ENCODE results near the gene DIP2B. TPM values are rescaled to one million over a fixed set of nuclear protein-coding genes. Genes with fewer than 3 reads are reported as not detected.

Gene DIP2B
- polyA plus RNA-seq, 1 donor from 2014 or later, result 44.0 TPM

- Histone ChIP-seq H4K20me1 (ENCODE audit: insufficient read depth) (no peaks in the 10 kb centered on the region), H2AFZ (ENCODE audit: low read depth, low read length) (no peak overlapping the region), H3K4me3 (ENCODE audit: low read length) (no peak overlapping the region), H3K4me2 (ENCODE audit: low read length) (no peak overlapping the region), H3F3A (ENCODE audit: insufficient read depth, low read length, poor library complexity, severe bottlenecking) (no peaks in the 10 kb centered on the region), H3K9ac (ENCODE audit: low read length) (no peak overlapping the region), H3K27me3 (ENCODE audit: insufficient read depth, low read depth, low read length) (no peaks in the 10 kb centered on the region), H3K9me3 (ENCODE audit: low read length) (no peaks in the 10 kb centered on the region), H3K36me3 (ENCODE audit: insufficient read depth, low read length) (no peaks in the 10 kb centered on the region), H3K9me2 (ENCODE audit: insufficient read depth, low read length) (no peaks in the 10 kb centered on the region), H3K27ac (ENCODE audit: low read length) (no peak overlapping the region), H3K79me2 (replicated peaks; ENCODE audit: insufficient read depth, low read length) (peaks cover 10% of the 10 kb centered on the region)
- TF ChIP-seq RAD21 (conservative IDR thresholded peaks at IDR 0.05), result no peak
- no peak for TF ChIP-seq EP300 (conservative IDR thresholded peaks at IDR 0.05; ENCODE audit: poor library complexity, severe bottlenecking)
- TF ChIP-seq EZH2 (IDR thresholded peaks at IDR 0.05; ENCODE audit: borderline replicate concordance, insufficient read depth, low read length, poor library complexity, severe bottlenecking), result no peak
- TF ChIP-seq TAF1 (IDR thresholded peaks at IDR 0.05; ENCODE audit: low read depth), result no peak
- no peak for TF ChIP-seq CTCF (IDR thresholded peaks at IDR 0.05; ENCODE audit: poor library complexity, severe bottlenecking)
- TF ChIP-seq SMC3 (conservative IDR thresholded peaks at IDR 0.05; ENCODE audit: poor library complexity), result no peak
- TF ChIP-seq MXI1 (conservative IDR thresholded peaks at IDR 0.05; ENCODE audit: poor library complexity, severe bottlenecking), result no peak
- TF ChIP-seq, protein P1, sequence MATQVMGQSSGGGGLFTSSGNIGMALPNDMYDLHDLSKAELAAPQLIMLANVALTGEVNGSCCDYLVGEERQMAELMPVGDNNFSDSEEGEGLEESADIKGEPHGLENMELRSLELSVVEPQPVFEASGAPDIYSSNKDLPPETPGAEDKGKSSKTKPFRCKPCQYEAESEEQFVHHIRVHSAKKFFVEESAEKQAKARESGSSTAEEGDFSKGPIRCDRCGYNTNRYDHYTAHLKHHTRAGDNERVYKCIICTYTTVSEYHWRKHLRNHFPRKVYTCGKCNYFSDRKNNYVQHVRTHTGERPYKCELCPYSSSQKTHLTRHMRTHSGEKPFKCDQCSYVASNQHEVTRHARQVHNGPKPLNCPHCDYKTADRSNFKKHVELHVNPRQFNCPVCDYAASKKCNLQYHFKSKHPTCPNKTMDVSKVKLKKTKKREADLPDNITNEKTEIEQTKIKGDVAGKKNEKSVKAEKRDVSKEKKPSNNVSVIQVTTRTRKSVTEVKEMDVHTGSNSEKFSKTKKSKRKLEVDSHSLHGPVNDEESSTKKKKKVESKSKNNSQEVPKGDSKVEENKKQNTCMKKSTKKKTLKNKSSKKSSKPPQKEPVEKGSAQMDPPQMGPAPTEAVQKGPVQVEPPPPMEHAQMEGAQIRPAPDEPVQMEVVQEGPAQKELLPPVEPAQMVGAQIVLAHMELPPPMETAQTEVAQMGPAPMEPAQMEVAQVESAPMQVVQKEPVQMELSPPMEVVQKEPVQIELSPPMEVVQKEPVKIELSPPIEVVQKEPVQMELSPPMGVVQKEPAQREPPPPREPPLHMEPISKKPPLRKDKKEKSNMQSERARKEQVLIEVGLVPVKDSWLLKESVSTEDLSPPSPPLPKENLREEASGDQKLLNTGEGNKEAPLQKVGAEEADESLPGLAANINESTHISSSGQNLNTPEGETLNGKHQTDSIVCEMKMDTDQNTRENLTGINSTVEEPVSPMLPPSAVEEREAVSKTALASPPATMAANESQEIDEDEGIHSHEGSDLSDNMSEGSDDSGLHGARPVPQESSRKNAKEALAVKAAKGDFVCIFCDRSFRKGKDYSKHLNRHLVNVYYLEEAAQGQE (IDR thresholded peaks at IDR 0.05; ENCODE audit: borderline replicate concordance), result no peak
- no peak for TF ChIP-seq POLR2AphosphoS5 (IDR thresholded peaks at IDR 0.05)
These were observed 267.7 kb downstream of the DIP2B start for GRCh38 chr12:50772470-50772869.

DNA sequence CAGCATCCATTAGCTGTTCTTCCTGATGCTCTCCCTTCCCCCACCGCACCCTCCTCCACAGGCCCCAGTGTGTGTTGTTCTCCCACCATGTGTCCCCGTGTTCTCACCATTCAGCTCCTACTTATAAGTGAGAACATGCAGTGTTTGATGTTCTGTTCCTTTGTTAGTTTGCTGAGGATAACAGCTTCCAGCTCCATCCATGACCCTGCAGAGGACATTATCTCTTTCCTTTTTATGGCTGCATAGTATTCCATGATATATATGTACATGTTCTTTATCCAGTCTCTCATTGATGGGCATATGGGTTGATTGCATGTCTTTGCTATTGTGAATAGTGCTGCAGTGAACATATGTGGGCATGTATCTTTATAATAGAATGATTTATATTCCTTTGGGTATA lies 268.1 kb downstream of the DIP2B start:
- H3K27ac ChIP-seq (ENCODE audit: low read length), result no peak overlapping the region
- peaks cover 9% of the 10 kb centered on the region for H3K79me2 ChIP-seq (replicated peaks; ENCODE audit: insufficient read depth, low read length)
- H3K4me3 ChIP-seq (ENCODE audit: low read length), result no peak overlapping the region
- TF ChIP-seq TAF1 (IDR thresholded peaks at IDR 0.05; ENCODE audit: low read depth), result no peak
- no peak for TF ChIP-seq MXI1 (conservative IDR thresholded peaks at IDR 0.05; ENCODE audit: poor library complexity, severe bottlenecking)
- no peak for TF ChIP-seq POLR2AphosphoS5 (IDR thresholded peaks at IDR 0.05)
- no peak for TF ChIP-seq CTCF (IDR thresholded peaks at IDR 0.05; ENCODE audit: poor library complexity, severe bottlenecking)
- no peak for TF ChIP-seq EP300 (conservative IDR thresholded peaks at IDR 0.05; ENCODE audit: poor library complexity, severe bottlenecking)
- TF ChIP-seq, protein P1 (IDR thresholded peaks at IDR 0.05; ENCODE audit: borderline replicate concordance), result no peak
- no peaks in the 10 kb centered on the region for H4K20me1 ChIP-seq (ENCODE audit: insufficient read depth)
- no peak overlapping the region for H3K9ac ChIP-seq (ENCODE audit: low read length)
- no peaks in the 10 kb centered on the region for H3K9me2 ChIP-seq (ENCODE audit: insufficient read depth, low read length)
- H3K27me3 ChIP-seq (ENCODE audit: insufficient read depth, low read depth, low read length), result no peaks in the 10 kb centered on the region
- no peaks in the 10 kb centered on the region for H3K36me3 ChIP-seq (ENCODE audit: insufficient read depth, low read length)
- no peaks in the 10 kb centered on the region for H3F3A ChIP-seq (ENCODE audit: insufficient read depth, low read length, poor library complexity, severe bottlenecking)
- no peak overlapping the region for H2AFZ ChIP-seq (ENCODE audit: low read depth, low read length)
- no peak overlapping the region for H3K4me2 ChIP-seq (ENCODE audit: low read length)
- H3K9me3 ChIP-seq (ENCODE audit: low read length), result no peaks in the 10 kb centered on the region

Measured in neural cell (in vitro differentiated cells).